Measurements from ENCODE around the gene SLC16A13. TPM values are rescaled to one million over a fixed set of nuclear protein-coding genes. Genes with fewer than 3 reads are reported as not detected.
"Not testable (repeated sequence)": the region's sequence is repeated elsewhere in the genome, so short reads cannot be mapped to it uniquely, and the experiment has no call there.

SLC16A13 gene
- total RNA-seq, 1 experiment from 2014 or later: 8.7 TPM

DNA sequence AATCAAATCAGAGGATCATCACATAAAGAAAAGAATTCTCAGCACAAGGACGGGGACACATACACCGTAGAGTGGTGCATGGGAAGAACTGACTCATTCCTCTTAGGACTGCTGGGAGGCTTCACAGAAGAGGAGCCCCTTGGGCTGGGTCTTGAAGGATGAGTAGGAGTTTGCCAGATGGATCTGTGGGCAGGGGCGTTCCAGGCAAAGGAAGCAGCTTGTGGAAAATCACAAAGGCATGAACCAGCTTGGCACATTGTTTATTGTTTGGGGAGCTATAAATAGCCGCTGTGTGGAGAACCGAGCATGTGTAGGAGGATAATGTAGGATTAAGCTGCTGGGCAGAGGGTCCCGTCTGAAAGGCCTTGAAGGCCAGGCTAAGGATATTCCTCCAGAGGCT lies 13.2 kb downstream of the SLC16A13 start:
- no peak overlapping the region for H3K4me3 ChIP-seq (ENCODE audit: low read depth, low read length)
- Mint-ChIP-seq H3K27ac (ENCODE audit: unreplicated experiment) (no peak overlapping the region), H3K4me1 (ENCODE audit: low read depth, unreplicated experiment) (peaks cover 11% of the 10 kb centered on the region), H3K27me3 (ENCODE audit: insufficient read depth, unreplicated experiment) (no peaks in the 10 kb centered on the region), H3K36me3 (ENCODE audit: insufficient read depth, unreplicated experiment) (peaks cover 14% of the 10 kb centered on the region), H3K4me3 (ENCODE audit: unreplicated experiment) (no peak overlapping the region), H3K9me3 (ENCODE audit: unreplicated experiment) (no peaks in the 10 kb centered on the region)
- no peaks in the 10 kb centered on the region for H3K27me3 ChIP-seq (replicated peaks; ENCODE audit: control insufficient read depth, insufficient read depth, low read length)
- peaks cover 14% of the 10 kb centered on the region; the same call in 1 of the 2 replicates for H3K4me1 ChIP-seq
- intact Hi-C loops (cut with micrococcal nuclease; ENCODE audit: unreplicated experiment): no loop called here
- POLR2A ChIA-PET: no interaction called here
- BruUV-seq (replicated peaks): no TSS peak
- CTCF ChIA-PET: no interaction called here
- TF ChIP-seq, protein P1, sequence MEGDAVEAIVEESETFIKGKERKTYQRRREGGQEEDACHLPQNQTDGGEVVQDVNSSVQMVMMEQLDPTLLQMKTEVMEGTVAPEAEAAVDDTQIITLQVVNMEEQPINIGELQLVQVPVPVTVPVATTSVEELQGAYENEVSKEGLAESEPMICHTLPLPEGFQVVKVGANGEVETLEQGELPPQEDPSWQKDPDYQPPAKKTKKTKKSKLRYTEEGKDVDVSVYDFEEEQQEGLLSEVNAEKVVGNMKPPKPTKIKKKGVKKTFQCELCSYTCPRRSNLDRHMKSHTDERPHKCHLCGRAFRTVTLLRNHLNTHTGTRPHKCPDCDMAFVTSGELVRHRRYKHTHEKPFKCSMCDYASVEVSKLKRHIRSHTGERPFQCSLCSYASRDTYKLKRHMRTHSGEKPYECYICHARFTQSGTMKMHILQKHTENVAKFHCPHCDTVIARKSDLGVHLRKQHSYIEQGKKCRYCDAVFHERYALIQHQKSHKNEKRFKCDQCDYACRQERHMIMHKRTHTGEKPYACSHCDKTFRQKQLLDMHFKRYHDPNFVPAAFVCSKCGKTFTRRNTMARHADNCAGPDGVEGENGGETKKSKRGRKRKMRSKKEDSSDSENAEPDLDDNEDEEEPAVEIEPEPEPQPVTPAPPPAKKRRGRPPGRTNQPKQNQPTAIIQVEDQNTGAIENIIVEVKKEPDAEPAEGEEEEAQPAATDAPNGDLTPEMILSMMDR (IDR thresholded peaks at IDR 0.05; ENCODE audit: insufficient read depth in 1 of 2, low read depth in 1 of 2, low read length in 1 of 2, severe bottlenecking in 1 of 2, unreplicated experiment in 1 of 2): no peak
- no peaks in the 10 kb centered on the region for H3K9me3 ChIP-seq
- DNase-seq: no peak
- no peaks in the 10 kb centered on the region for H3K36me3 ChIP-seq (ENCODE audit: control insufficient read depth, insufficient read depth, low read length)

GRCh38 chr17:7050583-7050982 lies 14.8 kb downstream of the SLC16A13 start:
- H3K4me1 ChIP-seq: peaks cover 11% of the 10 kb centered on the region; the same call in 1 of the 2 replicates
- POLR2A ChIA-PET; BruUV-seq (replicated peaks); H3K27me3 ChIP-seq (replicated peaks; ENCODE audit: control insufficient read depth, insufficient read depth, low read length); H3K9me3 ChIP-seq; H3K36me3 ChIP-seq (ENCODE audit: control insufficient read depth, insufficient read depth, low read length); H3K27me3 Mint-ChIP-seq (ENCODE audit: insufficient read depth, unreplicated experiment); H3K27ac Mint-ChIP-seq (ENCODE audit: unreplicated experiment); intact Hi-C loops (cut with micrococcal nuclease; ENCODE audit: unreplicated experiment); H3K4me3 Mint-ChIP-seq (ENCODE audit: unreplicated experiment); H3K9me3 Mint-ChIP-seq (ENCODE audit: unreplicated experiment); H3K4me3 ChIP-seq (ENCODE audit: low read depth, low read length); DNase-seq; CTCF ChIA-PET: not testable (repeated sequence)
- Mint-ChIP-seq H3K36me3 (ENCODE audit: insufficient read depth, unreplicated experiment) (peaks cover 14% of the 10 kb centered on the region), H3K4me1 (ENCODE audit: low read depth, unreplicated experiment) (peaks cover 14% of the 10 kb centered on the region)

- H3K4me3 Mint-ChIP-seq (ENCODE audit: unreplicated experiment): no peak overlapping the region
- Histone ChIP-seq H3K4me1 (0 out of 2 replicates have a peak, but pooled peaks cover 6% of the 10 kb centered on the region), H3K4me3 (ENCODE audit: low read depth, low read length) (no peak overlapping the region), H3K9me3 (no peaks in the 10 kb centered on the region), H3K36me3 (ENCODE audit: control insufficient read depth, insufficient read depth, low read length) (no peaks in the 10 kb centered on the region), H3K27me3 (replicated peaks; ENCODE audit: control insufficient read depth, insufficient read depth, low read length) (no peaks in the 10 kb centered on the region)
- peaks cover 7% of the 10 kb centered on the region for H3K4me1 Mint-ChIP-seq (ENCODE audit: low read depth, unreplicated experiment)
- TF ChIP-seq, protein P1 (IDR thresholded peaks at IDR 0.05; ENCODE audit: insufficient read depth in 1 of 2, low read depth in 1 of 2, low read length in 1 of 2, severe bottlenecking in 1 of 2, unreplicated experiment in 1 of 2): no peak
- H3K27me3 Mint-ChIP-seq (ENCODE audit: insufficient read depth, unreplicated experiment): no peaks in the 10 kb centered on the region
- no peak for DNase-seq
- no peak overlapping the region for H3K27ac Mint-ChIP-seq (ENCODE audit: unreplicated experiment)
- intact Hi-C loops (cut with micrococcal nuclease; ENCODE audit: unreplicated experiment): no loop called here
- ChIA-PET CTCF (interaction anchor here (0.6 kb wide), 2 partner anchors 83 to 158 kb away, joined by 3 to 4 read pairs; no protein-coding TSS in a partner anchor), POLR2A (no interaction called here)
- BruUV-seq (replicated peaks): no TSS peak
- no peaks in the 10 kb centered on the region for H3K9me3 Mint-ChIP-seq (ENCODE audit: unreplicated experiment)
- H3K36me3 Mint-ChIP-seq (ENCODE audit: insufficient read depth, unreplicated experiment): no peaks in the 10 kb centered on the region
Measured at GRCh38 chr17:7056386-7056785, 20.6 kb downstream of the SLC16A13 start.

All from Caco-2 (cell line).